Dedifferentiated amniotic fluid mesenchymal stem cell (primary cell): ENCODE data around the gene LASP1.
A peak's percentile ranks its signal among the peaks of the same experiment; 100 is the strongest.
"Not testable (repeated sequence)": the region's sequence is repeated elsewhere in the genome, so short reads cannot be mapped to it uniquely, and the experiment has no call there.

Source experiments
- DNase-seq: peaks from one replicate; pipeline ENCODE4 v3.0.0-alpha.2; 2016; ENCODE audit errors: extremely low spot score

Gene LASP1

DNA sequence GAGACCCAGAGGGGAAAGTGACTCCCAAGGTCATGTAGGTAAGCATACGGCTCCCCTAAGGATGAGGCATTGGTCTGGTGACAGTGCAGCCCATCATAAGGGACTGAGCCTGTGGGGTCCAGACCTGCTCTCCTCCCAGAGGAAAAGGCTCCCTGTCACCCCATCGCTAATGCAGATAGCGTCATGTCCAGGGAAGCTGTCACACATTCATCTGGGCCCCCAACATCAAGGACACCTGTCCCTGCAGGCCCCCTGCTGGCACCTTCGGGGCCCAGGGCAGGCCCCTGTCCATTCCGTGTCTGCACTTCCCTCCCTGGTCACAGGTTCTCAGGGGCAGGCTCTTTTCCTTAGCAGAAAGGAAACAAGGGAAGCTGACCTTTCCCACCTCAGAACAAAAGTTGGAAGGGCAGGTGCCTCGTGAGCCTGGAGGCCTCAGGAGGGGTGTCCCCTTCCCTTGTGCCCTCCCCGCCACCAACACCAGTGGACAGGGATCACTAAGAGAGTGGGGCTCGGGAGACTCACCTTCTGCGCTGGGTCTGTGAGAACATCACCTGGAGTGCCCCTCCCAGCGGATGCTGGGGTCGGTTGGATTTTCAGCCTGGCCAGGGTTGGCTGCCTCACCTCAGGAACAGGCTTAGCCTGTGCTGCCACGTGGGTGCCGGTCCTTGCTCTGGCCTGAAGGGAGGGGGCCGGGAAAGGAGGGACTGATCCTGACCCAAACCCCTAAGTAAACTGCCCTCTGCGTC, 38.2 kb downstream of the LASP1 start:
- DNase-seq = no peak

- no peak for DNase-seq
Observed at GRCh38 chr17:38908676-38909181, 38.9 kb downstream of the LASP1 start.

GRCh38 chr17:38910325-38910724, 40.5 kb downstream of the LASP1 start:
- DNase-seq = no peak

DNA sequence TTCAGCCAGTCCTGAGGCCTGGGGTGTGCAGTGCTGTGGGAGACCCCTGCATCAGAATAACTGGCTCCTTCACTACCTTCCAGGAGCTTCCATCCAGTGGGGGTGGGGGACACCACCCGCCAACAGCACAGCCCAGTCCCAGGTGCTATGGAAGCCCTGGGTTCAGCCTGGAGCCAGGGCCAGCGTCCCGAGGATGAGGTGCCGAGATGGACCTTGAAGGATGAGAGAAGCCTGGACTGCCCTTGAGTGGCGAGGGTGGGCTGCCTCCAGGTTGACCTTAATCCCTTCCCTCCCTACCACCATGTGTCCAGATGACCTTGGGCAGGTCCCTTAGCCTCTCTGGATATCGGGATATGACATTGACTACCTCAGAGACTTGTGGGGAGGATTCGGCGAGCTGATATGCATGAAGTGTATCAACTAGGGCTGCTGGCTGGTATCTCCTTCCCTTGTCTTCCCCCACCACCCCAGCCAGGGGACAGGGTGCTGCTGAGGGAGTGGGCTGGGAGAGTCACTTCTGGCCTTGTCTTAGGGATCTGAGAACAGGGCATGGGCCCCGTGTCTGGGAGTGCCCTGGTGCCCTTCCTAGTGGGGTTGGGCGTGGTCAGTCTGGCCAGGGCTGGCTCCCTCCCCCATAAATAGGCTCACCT, 41.3 kb downstream of the LASP1 start:
- no peak for DNase-seq

DNA sequence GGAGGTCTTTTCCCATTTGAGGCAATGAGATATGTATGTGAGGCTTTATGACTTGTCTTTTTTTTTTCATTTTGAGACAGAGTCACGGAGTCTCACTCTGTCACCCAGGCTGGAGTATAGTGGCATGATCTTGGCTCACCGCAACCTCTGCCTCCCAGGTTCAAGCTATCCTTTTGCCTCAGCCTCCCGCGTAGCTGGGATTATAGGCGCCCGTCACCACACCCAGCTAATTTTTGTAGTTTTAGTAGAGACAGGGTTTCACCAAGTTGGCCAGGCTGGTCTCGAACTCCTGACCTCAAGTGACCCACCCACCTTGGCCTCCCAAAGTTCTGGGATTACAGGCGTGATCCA, 41.8 kb downstream of the LASP1 start:
- not testable (repeated sequence) for DNase-seq

GRCh38 chr17:38912221-38912813, 42.5 kb downstream of the LASP1 start:
- no peak for DNase-seq

DNA sequence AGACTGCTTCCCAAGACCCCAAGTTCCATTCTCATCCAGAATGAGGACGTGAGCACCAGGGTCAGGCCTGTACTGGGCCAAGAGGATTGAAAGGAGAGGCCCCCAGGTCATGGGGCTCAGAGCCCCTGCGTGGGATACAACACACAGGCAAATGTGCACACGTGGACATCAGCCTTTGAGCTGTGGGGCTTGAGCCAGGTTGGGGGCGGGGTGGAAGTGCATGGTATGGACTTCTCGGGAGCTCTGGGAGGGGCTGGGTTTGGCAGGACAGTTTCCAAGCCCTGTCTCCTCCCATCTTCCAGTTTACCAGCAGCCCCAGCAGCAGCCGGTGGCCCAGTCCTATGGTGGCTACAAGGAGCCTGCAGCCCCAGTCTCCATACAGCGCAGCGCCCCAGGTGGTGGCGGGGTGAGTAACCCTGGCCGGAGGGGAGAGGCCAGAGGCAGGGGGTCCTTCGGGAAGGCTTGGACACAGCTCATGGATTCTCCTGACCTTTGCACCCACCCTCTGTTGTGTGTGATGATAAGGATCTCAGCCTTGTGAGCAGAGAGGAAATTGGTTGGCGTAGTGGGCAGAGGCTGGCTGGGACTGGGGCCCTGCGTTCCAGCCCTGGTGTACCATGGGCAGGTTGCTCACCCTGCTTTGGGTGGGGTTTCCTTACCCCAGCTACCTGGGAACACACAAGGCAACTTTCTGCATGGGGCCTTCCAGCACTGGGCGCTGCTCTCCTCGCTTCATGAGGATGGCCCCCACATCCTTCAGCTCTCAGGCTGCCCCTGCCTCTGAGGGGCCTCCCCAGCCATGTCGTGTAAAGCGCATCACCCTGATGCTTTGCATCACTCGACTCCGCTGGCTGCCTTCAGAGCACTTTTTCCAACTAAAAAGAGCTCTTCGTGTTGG, 45.1 kb downstream of the LASP1 start:
- no peak for DNase-seq

- DNase-seq = no peak
Observed at GRCh38 chr17:38915639-38915995, 45.8 kb downstream of the LASP1 start.

DNA sequence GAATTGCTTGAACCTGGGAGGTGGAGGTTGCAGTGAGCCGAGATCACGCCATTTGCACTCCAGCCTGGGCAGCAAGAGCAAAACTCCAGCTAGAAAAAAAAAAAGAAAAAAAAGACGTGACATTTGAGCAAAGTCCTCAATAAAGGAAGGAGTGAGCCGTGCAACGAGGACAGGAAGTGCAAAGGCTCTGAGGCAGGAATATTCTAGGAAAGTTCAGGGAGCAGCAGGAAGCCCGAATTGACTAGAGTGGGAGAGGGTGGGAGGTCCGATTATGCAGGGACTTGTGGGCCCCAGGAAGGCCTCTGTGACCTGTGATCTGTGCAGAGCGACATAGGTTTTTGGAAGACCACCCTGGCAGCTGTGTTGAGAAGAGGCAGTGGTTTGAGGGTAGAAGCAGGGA, 46.9 kb downstream of the LASP1 start:
- DNase-seq = no peak

DNA sequence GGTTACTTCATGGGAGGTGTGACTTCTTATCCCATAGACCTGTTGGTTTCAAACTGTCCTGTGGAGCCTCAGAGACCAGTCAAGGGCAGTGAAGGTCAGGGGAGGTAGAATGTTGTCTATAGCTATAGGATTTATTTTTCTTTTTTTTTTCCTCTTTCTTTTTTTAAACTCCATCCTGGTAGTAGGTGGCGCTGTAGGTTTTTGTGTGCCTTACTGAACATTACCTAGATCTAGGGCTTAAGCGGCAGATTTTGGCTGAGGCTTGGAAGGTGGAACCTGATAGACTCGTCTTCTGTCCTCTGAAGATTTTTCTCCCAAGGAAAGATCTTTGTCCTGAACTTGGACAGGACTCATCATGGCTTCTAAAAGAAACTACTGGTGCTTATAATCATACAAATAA, 47.4 kb downstream of the LASP1 start:
- no peak for DNase-seq

GRCh38 chr17:38918129-38918913, 48.5 kb downstream of the LASP1 start:
- no peak for DNase-seq

DNA sequence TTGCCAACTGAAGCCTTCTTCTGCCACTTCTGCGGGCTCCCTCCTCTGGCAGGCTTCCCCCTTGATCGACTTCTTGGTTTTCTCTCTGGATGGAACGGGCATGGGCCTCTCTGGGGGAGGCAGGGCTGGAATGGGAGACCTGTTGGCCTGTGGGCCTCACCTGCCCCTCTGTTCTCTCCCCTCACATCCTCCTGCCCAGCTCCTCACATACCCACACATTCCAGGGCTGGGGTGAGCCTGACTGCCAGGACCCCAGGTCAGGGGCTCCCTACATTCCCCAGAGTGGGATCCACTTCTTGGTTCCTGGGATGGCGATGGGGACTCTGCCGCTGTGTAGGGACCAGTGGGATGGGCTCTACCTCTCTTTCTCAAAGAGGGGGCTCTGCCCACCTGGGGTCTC, 49.1 kb downstream of the LASP1 start:
- no peak for DNase-seq

- no peak for DNase-seq
Observed at GRCh38 chr17:38919316-38920078, 49.6 kb downstream of the LASP1 start.

DNA sequence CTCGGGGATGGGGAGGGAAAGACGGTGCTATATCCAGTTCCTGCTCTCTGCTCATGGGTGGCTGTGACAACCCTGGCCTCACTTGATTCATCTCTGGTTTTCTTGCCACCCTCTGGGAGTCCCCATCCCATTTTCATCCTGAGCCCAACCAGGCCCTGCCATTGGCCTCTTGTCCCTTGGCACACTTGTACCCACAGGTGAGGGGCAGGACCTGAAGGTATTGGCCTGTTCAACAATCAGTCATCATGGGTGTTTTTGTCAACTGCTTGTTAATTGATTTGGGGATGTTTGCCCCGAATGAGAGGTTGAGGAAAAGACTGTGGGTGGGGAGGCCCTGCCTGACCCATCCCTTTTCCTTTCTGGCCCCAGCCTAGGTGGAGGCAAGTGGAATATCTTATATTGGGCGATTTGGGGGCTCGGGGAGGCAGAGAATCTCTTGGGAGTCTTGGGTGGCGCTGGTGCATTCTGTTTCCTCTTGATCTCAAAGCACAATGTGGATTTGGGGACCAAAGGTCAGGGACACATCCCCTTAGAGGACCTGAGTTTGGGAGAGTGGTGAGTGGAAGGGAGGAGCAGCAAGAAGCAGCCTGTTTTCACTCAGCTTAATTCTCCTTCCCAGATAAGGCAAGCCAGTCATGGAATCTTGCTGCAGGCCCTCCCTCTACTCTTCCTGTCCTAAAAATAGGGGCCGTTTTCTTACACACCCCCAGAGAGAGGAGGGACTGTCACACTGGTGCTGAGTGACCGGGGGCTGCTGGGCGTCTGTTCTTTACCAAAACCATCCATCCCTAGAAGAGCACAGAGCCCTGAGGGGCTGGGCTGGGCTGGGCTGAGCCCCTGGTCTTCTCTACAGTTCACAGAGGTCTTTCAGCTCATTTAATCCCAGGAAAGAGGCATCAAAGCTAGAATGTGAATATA, 50.8 kb downstream of the LASP1 start:
- DNase-seq = no peak

DNA sequence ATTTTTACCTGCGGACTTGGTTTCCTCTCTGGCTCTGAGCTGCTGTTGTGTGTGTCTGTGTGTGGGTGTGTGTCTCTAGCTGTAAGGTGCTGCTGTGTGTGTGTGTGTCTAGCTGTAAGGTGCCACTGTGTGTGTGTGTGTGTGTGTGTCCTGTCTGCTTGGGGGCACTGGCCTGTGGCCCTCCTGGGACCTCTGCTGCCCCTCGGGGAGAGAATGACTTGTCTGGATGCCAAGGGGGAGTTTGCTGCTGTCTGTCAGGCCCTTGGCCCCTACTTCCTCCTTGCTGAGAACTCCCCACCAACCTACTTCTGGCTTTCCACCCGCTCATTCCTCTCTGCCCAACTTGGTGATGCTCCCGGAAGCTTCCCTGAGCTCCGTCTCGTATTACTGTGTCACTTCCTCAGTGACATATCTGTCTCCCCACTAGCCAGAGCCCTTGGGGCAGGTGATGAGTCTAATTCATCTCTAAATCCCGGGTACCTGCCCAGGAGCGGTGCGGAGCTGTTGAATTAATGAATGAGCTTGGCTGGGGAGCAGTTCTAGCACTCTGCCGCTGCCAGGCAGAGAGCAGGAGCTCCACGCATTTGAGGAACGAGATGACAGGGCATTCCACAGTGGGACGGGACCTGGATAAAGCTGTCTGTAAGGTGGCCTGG, 52.0 kb downstream of the LASP1 start:
- no peak for DNase-seq

DNA sequence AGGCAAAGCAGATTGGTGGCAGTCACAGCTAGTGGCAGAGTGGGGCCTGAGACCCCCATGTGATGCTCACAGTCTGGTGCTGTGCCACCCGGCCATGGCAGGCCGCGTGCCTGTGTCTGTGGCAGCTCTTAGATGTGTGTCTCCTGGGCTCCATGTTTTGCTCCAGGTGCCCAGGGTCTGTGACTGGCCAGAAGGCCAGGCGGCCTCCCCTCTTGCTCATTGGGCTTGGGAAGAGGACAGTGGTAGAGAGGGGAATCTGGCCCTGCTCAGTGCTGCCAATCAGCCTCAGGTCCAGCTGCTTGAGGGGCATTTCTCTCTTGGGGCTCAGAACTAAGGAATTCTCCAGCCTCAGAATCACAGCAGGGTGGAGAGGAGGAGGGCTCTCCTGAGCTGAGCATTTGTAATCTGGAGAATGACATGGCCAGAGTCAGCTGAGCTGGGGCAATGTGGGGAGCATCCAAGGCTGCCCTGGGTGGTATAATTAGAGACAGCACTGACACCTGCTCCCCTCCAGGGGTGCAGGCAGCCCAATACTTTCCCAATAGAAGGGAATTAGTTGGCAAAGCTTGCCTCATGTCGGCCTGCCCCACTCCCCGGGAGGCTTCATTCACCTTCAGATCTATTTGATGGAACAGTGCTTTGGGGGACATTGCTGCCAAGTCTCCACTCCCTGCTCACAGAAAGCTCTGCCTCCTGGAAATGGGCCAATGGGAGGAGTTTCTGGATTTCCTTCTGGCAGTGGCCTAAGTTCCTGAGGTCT, 52.9 kb downstream of the LASP1 start:
- DNase-seq = peak; percentile 39

- no peak for DNase-seq
Observed at GRCh38 chr17:38925263-38925995, 55.6 kb downstream of the LASP1 start, which contains the start of gene LASP1NB. Gene LASP1NB, plus strand, starts transcription at chr17:38925614.
